ELR (cell line): Measurements from ENCODE around the gene PLEKHH1.

Experiments used
- DNase-seq: peaks from one replicate; pipeline ENCODE4 v3.0.0-alpha.2; 2015; ENCODE audit warnings: low read depth

Gene PLEKHH1

GRCh38 chr14:67630186-67630585, 97.1 kb downstream of the PLEKHH1 start:
- DNase-seq = no peak

DNA sequence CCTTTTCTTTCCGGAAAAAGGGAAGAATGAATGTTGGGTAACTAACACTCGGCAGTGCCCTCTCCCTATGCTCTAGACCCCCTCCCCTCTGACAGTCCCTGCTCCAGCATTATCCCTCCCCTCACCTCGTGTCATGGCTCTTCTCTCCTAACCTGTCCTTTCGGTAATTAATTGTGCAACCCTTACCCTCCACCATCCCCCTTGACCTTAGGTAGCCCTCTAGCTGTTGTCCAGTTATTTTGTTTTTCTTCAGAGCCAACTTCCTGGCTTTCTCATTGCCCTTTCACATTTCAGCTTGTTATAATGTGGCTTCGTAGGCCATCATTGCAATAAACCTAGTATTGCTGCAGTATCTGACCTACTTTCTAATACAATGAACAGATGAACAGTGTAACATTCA, 97.8 kb downstream of the PLEKHH1 start:
- DNase-seq = no peak

- no peak for DNase-seq
Measured at GRCh38 chr14:67633451-67634147, 100.5 kb downstream of the PLEKHH1 start.

GRCh38 chr14:67636361-67636919, 103.3 kb downstream of the PLEKHH1 start:
- no peak for DNase-seq

DNA sequence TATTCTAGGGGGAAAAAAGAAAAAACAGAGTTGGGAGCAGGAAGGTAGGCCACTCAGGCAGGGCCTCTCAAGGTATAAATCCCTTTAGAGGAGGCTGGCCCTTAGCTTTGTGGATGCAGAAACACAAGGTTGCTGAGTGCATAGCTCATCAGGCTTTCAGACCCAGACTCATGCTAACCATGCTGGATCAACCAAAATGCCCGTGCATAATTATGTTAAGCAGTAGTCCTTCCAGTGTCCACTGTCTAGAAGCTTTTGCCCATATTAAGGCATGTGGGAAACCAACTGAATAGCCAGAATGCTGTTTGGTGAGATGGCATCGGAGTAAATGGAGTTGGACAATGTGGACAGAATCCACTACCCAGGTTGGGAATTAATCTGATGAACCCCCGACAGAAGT, 105.6 kb downstream of the PLEKHH1 start:
- no peak for DNase-seq
